SK-N-SH (cell line): ENCODE results near the gene DOK6.

Source experiments
- CHD2 ChIP-seq: fragments of 150-350 bp; IDR thresholded peaks from 2 replicates; pipeline ENCODE4 v1.6.1; 2018; ENCODE audit warnings: low read length; ENCODE audit not compliant: partially characterized antibody
- CTCF ChIP-seq: fragments of 200-600 bp; sonication (generic); IDR thresholded peaks from 2 replicates; pipeline ENCODE4 v1.6.1; 2017; ENCODE audit warnings: antibody characterized with exemption, mild to moderate bottlenecking, moderate library complexity
- FOXJ3 ChIP-seq: sonication (generic); formaldehyde crosslinking; IDR thresholded peaks from 2 replicates; pipeline ENCODE4 v1.5.1; 2020; ENCODE audit warnings: mild to moderate bottlenecking, missing genetic modification reagents
- GABPA ChIP-seq: IDR thresholded peaks from 2 replicates; pipeline ENCODE4 v1.4.0; 2012; ENCODE audit warnings: low read depth, mild to moderate bottlenecking
- MAX ChIP-seq: IDR thresholded peaks from 2 replicates; pipeline ENCODE4 v1.4.0; 2012; ENCODE audit warnings: low read depth
- RCOR1 ChIP-seq: fragments of 150-350 bp; IDR thresholded peaks from 2 replicates; pipeline ENCODE4 v1.6.1; 2017; ENCODE audit warnings: antibody characterized with exemption, low read length
- REST ChIP-seq: IDR thresholded peaks from 2 replicates; pipeline ENCODE4 v1.6.1; 2012; ENCODE audit warnings: mild to moderate bottlenecking, low read depth, low read length, moderate library complexity
- TCF12 ChIP-seq: IDR thresholded peaks from 2 replicates; pipeline ENCODE4 v1.4.0; 2012
- YY1 ChIP-seq: IDR thresholded peaks from 2 replicates; pipeline ENCODE4 v1.4.0; 2012; ENCODE audit warnings: low read depth, mild to moderate bottlenecking

DNA sequence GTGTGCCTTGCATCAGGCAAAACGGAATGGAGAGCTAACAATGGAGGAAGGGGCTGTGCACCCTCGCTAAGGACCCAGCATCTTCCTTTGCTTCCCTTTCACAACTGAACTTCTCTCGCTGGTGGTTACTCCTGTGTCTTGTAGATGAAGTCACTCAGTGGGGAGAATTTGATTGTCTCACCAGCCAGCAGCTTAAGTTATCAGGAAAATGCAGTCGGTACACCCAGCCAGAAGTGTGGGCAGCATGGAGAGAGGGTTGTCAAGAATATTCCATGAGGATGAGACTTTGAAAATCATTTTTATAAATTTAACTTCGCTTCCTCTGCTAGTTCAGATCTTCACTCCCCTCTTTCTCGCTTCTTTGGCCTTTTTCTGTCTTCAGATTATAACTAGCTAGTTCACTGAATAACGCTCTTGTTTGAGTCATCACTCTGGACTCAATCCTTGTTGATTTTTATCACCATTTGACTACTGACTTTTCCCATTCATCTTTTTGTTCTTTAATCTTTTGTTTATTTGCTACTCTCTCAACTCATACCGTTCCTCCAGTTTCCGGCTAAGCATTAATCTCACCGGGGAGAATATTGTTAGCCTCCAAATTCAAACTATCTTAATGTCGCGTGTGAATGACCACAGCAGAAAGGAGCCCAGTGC lies 325.3 kb downstream of the DOK6 start:
- no peak for TF ChIP-seq CTCF
- no peak for TF ChIP-seq CHD2
- TF ChIP-seq YY1 = no peak
- no peak for TF ChIP-seq FOXJ3 (CRISPR knock-in tag)
- TF ChIP-seq GABPA = no peak
- TF ChIP-seq REST = no peak
- TF ChIP-seq TCF12 = no peak
- TF ChIP-seq MAX = no peak
- TF ChIP-seq RCOR1 = no peak
